ENCODE results near the gene S100A10. TPM values are rescaled to one million over a fixed set of nuclear protein-coding genes. Genes with fewer than 3 reads are reported as not detected.

The S100A10 gene
- total and polyA plus RNA-seq, 2 experiments from 2014 or later: 60.5 to 1,024 TPM

- Histone ChIP-seq H3K9me2 (ENCODE audit: insufficient read depth) (no peaks in the 10 kb centered on the region), H3K36me3 (ENCODE audit: low read depth) (peaks cover 11% of the 10 kb centered on the region), H3F3A (ENCODE audit: insufficient read depth) (peaks cover 28% of the 10 kb centered on the region), H3K9ac (no peak overlapping the region), H3K9me3 (ENCODE audit: low read depth) (no peaks in the 10 kb centered on the region), H3K4me1 (ENCODE audit: insufficient read depth) (peaks cover 15% of the 10 kb centered on the region), H3K79me2 (ENCODE audit: insufficient read depth) (peaks cover 29% of the 10 kb centered on the region), H3K27ac (no peak overlapping the region), H2AFZ (no peak overlapping the region), H3K4me2 (ENCODE audit: unreplicated experiment) (no peak overlapping the region), H4K20me1 (ENCODE audit: insufficient read depth) (peaks cover 4% of the 10 kb centered on the region; the same call in 1 of the 2 replicates), H3K4me3 (no peak overlapping the region), H3K27me3 (replicated peaks; ENCODE audit: insufficient read depth) (no peaks in the 10 kb centered on the region)
- in situ Hi-C loops (cut with MboI): no loop called here
- 94 to 96% methylated on average over 10 of the region's 10 CpGs for WGBS, 2 experiments (ENCODE audit: low coverage in 1 of 2, low lambda C conversion rate in 2 of 2, missing lambda C conversion rate in 2 of 2)
- no peak for TF ChIP-seq EZH2 (IDR thresholded peaks at IDR 0.05; ENCODE audit: insufficient read depth, poor library complexity, severe bottlenecking)
- no peak for TF ChIP-seq EZH2phosphoT487 (IDR thresholded peaks at IDR 0.05; ENCODE audit: insufficient read depth, low read depth)
- no peak for DNase-seq
These were observed 45.2 kb upstream of the S100A10 start for GRCh38 chr1:152038871-152039270.

- Histone ChIP-seq H3K79me2 (ENCODE audit: insufficient read depth) (peaks cover 41% of the 10 kb centered on the region), H3K27ac (peak within 1 kb of the TSS; percentile 99), H4K20me1 (ENCODE audit: insufficient read depth) (peaks cover 15% of the 10 kb centered on the region), H3K4me2 (ENCODE audit: unreplicated experiment) (peak within 1 kb of the TSS; percentile 100), H3K9me3 (ENCODE audit: low read depth) (no peaks in the 10 kb centered on the region), H3K9ac (peak within 1 kb of the TSS; percentile 100), H2AFZ (peak within 1 kb of the TSS; percentile 96), H3K4me3 (peak within 1 kb of the TSS; percentile 100), H3K4me1 (ENCODE audit: insufficient read depth) (peaks cover 23% of the 10 kb centered on the region), H3F3A (ENCODE audit: insufficient read depth) (peaks cover 51% of the 10 kb centered on the region), H3K36me3 (ENCODE audit: low read depth) (peaks cover 34% of the 10 kb centered on the region), H3K27me3 (replicated peaks; ENCODE audit: insufficient read depth) (no peaks in the 10 kb centered on the region), H3K9me2 (ENCODE audit: insufficient read depth) (no peaks in the 10 kb centered on the region)
- DNase-seq: peak; percentile 97
- WGBS, 2 experiments (ENCODE audit: low coverage in 1 of 2, low lambda C conversion rate in 2 of 2, missing lambda C conversion rate in 2 of 2): 1% methylated on average over 44 to 53 of the region's 53 CpGs
- TF ChIP-seq EZH2 (IDR thresholded peaks at IDR 0.05; ENCODE audit: insufficient read depth, poor library complexity, severe bottlenecking) (no peak), EZH2phosphoT487 (IDR thresholded peaks at IDR 0.05; ENCODE audit: insufficient read depth, low read depth) (no peak)
- in situ Hi-C loops (cut with MboI): no loop called here
These were observed 42.9 kb upstream of the S100A10 start, which contains the start of gene S100A11 for GRCh38 chr1:152036267-152037216. S100A11 (minus strand) TSS chr1:152037004; CDS start chr1:152036915, 89 bp downstream.

GRCh38 chr1:152035539-152036266 is 42.0 kb upstream of the S100A10 start:
- Histone ChIP-seq H3K9me2 (ENCODE audit: insufficient read depth) (no peaks in the 10 kb centered on the region), H3K79me2 (ENCODE audit: insufficient read depth) (peaks cover 41% of the 10 kb centered on the region), H3K9ac (peak overlapping the region; percentile 100), H3K27ac (peak overlapping the region; percentile 99), H3K9me3 (ENCODE audit: low read depth) (no peaks in the 10 kb centered on the region), H3K36me3 (ENCODE audit: low read depth) (peaks cover 43% of the 10 kb centered on the region), H3F3A (ENCODE audit: insufficient read depth) (peaks cover 60% of the 10 kb centered on the region), H3K27me3 (replicated peaks; ENCODE audit: insufficient read depth) (no peaks in the 10 kb centered on the region), H4K20me1 (ENCODE audit: insufficient read depth) (peaks cover 15% of the 10 kb centered on the region), H2AFZ (no peak overlapping the region), H3K4me3 (peak overlapping the region; percentile 100), H3K4me1 (ENCODE audit: insufficient read depth) (peaks cover 23% of the 10 kb centered on the region), H3K4me2 (ENCODE audit: unreplicated experiment) (peak overlapping the region; percentile 100)
- in situ Hi-C loops (cut with MboI): no loop called here
- peak; percentile 70 for DNase-seq
- WGBS, 2 experiments (ENCODE audit: low coverage in 1 of 2, low lambda C conversion rate in 2 of 2, missing lambda C conversion rate in 2 of 2): 1% methylated on average over 17 of the region's 17 CpGs
- TF ChIP-seq EZH2phosphoT487 (IDR thresholded peaks at IDR 0.05; ENCODE audit: insufficient read depth, low read depth) (no peak), EZH2 (IDR thresholded peaks at IDR 0.05; ENCODE audit: insufficient read depth, poor library complexity, severe bottlenecking) (no peak)
